Epithelial cell of proximal tubule (primary cell): ENCODE measurements around the gene UROC1. TPM values are rescaled to one million over a fixed set of nuclear protein-coding genes. Genes with fewer than 3 reads are reported as not detected.

Experiments
- DNase-seq: peaks from one replicate; pipeline ENCODE4 v3.0.0-alpha.2; 2011; ENCODE audit warnings: low read depth
- H3K4me3 ChIP-seq: 2 replicates; pipeline ENCODE4 v1.5.1; 2011; ENCODE audit warnings: low read depth, mild to moderate bottlenecking, low read length
- CTCF ChIP-seq: conservative IDR thresholded peaks from 2 replicates; pipeline ENCODE4 v1.5.1; 2012; ENCODE audit warnings: low read depth, mild to moderate bottlenecking, low read length
- total RNA-seq: library from RNA; depleted of rRNA; stranded (reverse); fragments of >200 nt; gene quantifications from 2 replicates; pipeline ENCODE4 v1.2.3, GENCODE V29; 2015

UROC1 gene
- total RNA-seq, 1 donor from 2014 or later = not detected

- TF ChIP-seq CTCF = no peak
- H3K4me3 ChIP-seq = no peak overlapping the region
- DNase-seq = no peak
Measured at GRCh38 chr3:126436826-126437717, 80.5 kb downstream of the UROC1 start.

GRCh38 chr3:126435456-126436315 is 81.9 kb downstream of the UROC1 start:
- DNase-seq = no peak
- no peak for TF ChIP-seq CTCF
- no peak overlapping the region for H3K4me3 ChIP-seq

GRCh38 chr3:126434931-126435411 is 82.6 kb downstream of the UROC1 start:
- H3K4me3 ChIP-seq = no peak overlapping the region

GRCh38 chr3:126434264-126434590 is 83.3 kb downstream of the UROC1 start:
- no peak for DNase-seq
- TF ChIP-seq CTCF = no peak
- no peak overlapping the region for H3K4me3 ChIP-seq

More at GRCh38 chr3:126434931-126435411, 82.6 kb downstream of the UROC1 start:
- no peak for DNase-seq
- no peak for TF ChIP-seq CTCF

GRCh38 chr3:126433496-126434263 is 83.9 kb downstream of the UROC1 start:
- H3K4me3 ChIP-seq = no peak overlapping the region
- TF ChIP-seq CTCF = no peak
- no peak for DNase-seq

GRCh38 chr3:126433105-126433430 is 84.5 kb downstream of the UROC1 start:
- DNase-seq = no peak
- H3K4me3 ChIP-seq = no peak overlapping the region
- TF ChIP-seq CTCF = no peak
